Measurements from ENCODE around the gene ADGRF4.

Gene ADGRF4

GRCh38 chr6:47681201-47681990, 17.0 kb upstream of the ADGRF4 start:
- no peak for DNase-seq

GRCh38 chr6:47686411-47686810, 12.0 kb upstream of the ADGRF4 start:
- no peak for DNase-seq

GRCh38 chr6:47687432-47687831, 10.9 kb upstream of the ADGRF4 start:
- no peak for DNase-seq

- DNase-seq, result no peak
These were observed 8.2 kb upstream of the ADGRF4 start for GRCh38 chr6:47690214-47690613.

GRCh38 chr6:47690791-47691190, 7.6 kb upstream of the ADGRF4 start:
- DNase-seq, result no peak

- no peak for DNase-seq
These were observed 455 bp upstream of the ADGRF4 start for GRCh38 chr6:47697925-47698324.

GRCh38 chr6:47700053-47700452, 1.7 kb downstream of the ADGRF4 start:
- DNase-seq, result no peak

GRCh38 chr6:47700596-47700995, 2.2 kb downstream of the ADGRF4 start:
- no peak for DNase-seq

- DNase-seq, result no peak
These were observed 3.0 kb downstream of the ADGRF4 start for GRCh38 chr6:47701363-47701762.

- no peak for DNase-seq
These were observed 10.8 kb downstream of the ADGRF4 start for GRCh38 chr6:47709160-47709559.

- no peak for DNase-seq
These were observed 11.9 kb downstream of the ADGRF4 start for GRCh38 chr6:47710295-47710694.

GRCh38 chr6:47713200-47713599, 14.8 kb downstream of the ADGRF4 start:
- DNase-seq, result no peak

GRCh38 chr6:47714802-47715201, 16.4 kb downstream of the ADGRF4 start:
- peak; percentile 57 for DNase-seq

- no peak for DNase-seq
These were observed 17.4 kb downstream of the ADGRF4 start for GRCh38 chr6:47715782-47716181.

GRCh38 chr6:47716207-47716606, 17.8 kb downstream of the ADGRF4 start:
- no peak for DNase-seq

GRCh38 chr6:47718571-47718970, 20.2 kb downstream of the ADGRF4 start:
- no peak for DNase-seq

GRCh38 chr6:47721189-47721588, 22.8 kb downstream of the ADGRF4 start:
- no peak for DNase-seq

GRCh38 chr6:47722194-47722593, 23.8 kb downstream of the ADGRF4 start:
- DNase-seq, result peak; percentile 84

GRCh38 chr6:47724300-47724699, 25.9 kb downstream of the ADGRF4 start:
- no peak for DNase-seq

- no peak for DNase-seq
These were observed 29.0 kb downstream of the ADGRF4 start for GRCh38 chr6:47727391-47727790.

GRCh38 chr6:47729019-47729418, 30.6 kb downstream of the ADGRF4 start:
- no peak for DNase-seq

- no peak for DNase-seq
These were observed 31.1 kb downstream of the ADGRF4 start for GRCh38 chr6:47729457-47729856.

GRCh38 chr6:47733879-47734558, 35.6 kb downstream of the ADGRF4 start:
- DNase-seq, result peak; percentile 72

- DNase-seq, result no peak
These were observed 36.6 kb downstream of the ADGRF4 start for GRCh38 chr6:47734831-47735481.
